ENCODE results near the gene OR5M11. TPM values are rescaled to one million over a fixed set of nuclear protein-coding genes. Genes with fewer than 3 reads are reported as not detected.
"Not testable (repeated sequence)": the region's sequence is repeated elsewhere in the genome, so short reads cannot be mapped to it uniquely, and the experiment has no call there.

OR5M11 gene
- total RNA-seq (ENCODE audit: low replicate concordance), result not detected in 2 replicates
- long read RNA-seq, result 0 reads

DNA sequence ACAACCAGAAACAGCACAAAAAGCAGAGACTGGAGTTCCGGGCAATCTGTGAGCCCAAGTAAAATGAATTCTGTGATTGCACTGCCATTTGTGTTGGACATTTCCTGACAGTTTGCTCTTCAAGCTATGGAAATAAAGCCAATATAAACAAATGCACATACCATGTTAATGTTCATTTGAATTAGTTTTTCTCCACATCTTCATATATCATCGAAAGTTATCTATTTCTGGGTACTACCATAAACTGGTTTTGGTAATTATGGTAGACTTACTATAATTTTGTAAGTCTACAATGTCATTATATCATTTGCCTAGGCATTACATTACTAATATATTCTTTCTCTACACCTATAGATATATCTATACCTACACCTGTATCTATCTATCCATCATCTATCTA lies at the start of gene OR5M11:
TSS of gene OR5M11 (minus strand) at position 101 of the 400 bp plus-strand sequence. CDS start at position 101, 0 bp downstream.
- H3K36me3 Mint-ChIP-seq, result no peaks in the 10 kb centered on the region
- no peak within 1 kb of the TSS for H3K4me3 Mint-ChIP-seq
- H3K27ac Mint-ChIP-seq, result no peak within 1 kb of the TSS

GRCh38 chr11:56592088-56592717 lies 49.1 kb upstream of the OR5M11 start:
- not testable (repeated sequence) for DNase-seq (ENCODE audit: extremely low spot score, unreplicated experiment); H3K36me3 Mint-ChIP-seq; H3K27ac Mint-ChIP-seq; H3K9me3 Mint-ChIP-seq; H3K27me3 Mint-ChIP-seq; H3K4me1 Mint-ChIP-seq (ENCODE audit: unreplicated experiment); H3K4me3 Mint-ChIP-seq

More for the DNA sequence above, at the start of gene OR5M11:
- no peak for TF ChIP-seq CTCF (conservative IDR thresholded peaks at IDR 0.05)
- no peak for DNase-seq (ENCODE audit: extremely low spot score, unreplicated experiment)
- Mint-ChIP-seq H3K4me1 (ENCODE audit: unreplicated experiment) (no peaks in the 10 kb centered on the region), H3K9me3 (no peaks in the 10 kb centered on the region), H3K27me3 (no peaks in the 10 kb centered on the region)

DNA sequence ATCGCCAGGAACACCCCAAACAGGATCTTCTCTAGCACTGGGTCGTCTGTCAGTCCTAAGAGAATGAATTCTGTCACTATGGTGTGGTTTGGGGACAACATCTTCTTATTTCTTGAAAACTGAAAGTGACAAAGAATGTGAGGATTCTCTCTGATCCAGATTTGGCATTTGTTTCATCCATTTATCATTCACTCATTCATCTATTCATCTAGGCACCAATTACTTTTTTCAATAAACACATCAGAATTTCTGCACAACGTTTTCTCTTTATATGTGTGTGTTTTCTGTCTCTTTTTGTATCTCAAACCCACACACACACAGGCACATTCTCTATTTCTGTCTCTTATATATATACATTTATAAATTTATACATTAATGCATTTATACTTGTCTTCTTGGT lies 34.6 kb upstream of the OR5M11 start, which contains the start of gene OR5M10:
TSS of gene OR5M10 (minus strand) at position 101 of the 400 bp plus-strand sequence. CDS start at position 101, 0 bp downstream.
- Mint-ChIP-seq H3K4me1 (ENCODE audit: unreplicated experiment) (no peaks in the 10 kb centered on the region), H3K27ac (no peak within 1 kb of the TSS), H3K4me3 (no peak within 1 kb of the TSS), H3K27me3 (no peaks in the 10 kb centered on the region), H3K9me3 (no peaks in the 10 kb centered on the region), H3K36me3 (no peaks in the 10 kb centered on the region)
- no peak for TF ChIP-seq CTCF (conservative IDR thresholded peaks at IDR 0.05)
- DNase-seq (ENCODE audit: extremely low spot score, unreplicated experiment), result no peak

- DNase-seq (ENCODE audit: extremely low spot score, unreplicated experiment), result no peak
- Mint-ChIP-seq H3K27me3 (no peaks in the 10 kb centered on the region), H3K27ac (no peak overlapping the region), H3K4me3 (no peak overlapping the region), H3K4me1 (ENCODE audit: unreplicated experiment) (no peaks in the 10 kb centered on the region), H3K36me3 (no peaks in the 10 kb centered on the region), H3K9me3 (no peaks in the 10 kb centered on the region)
- TF ChIP-seq CTCF (conservative IDR thresholded peaks at IDR 0.05), result no peak
These were observed 15.5 kb upstream of the OR5M11 start for GRCh38 chr11:56558574-56558973.

- DNase-seq (ENCODE audit: extremely low spot score, unreplicated experiment); H3K27ac Mint-ChIP-seq; H3K27me3 Mint-ChIP-seq; H3K36me3 Mint-ChIP-seq; H3K9me3 Mint-ChIP-seq; H3K4me3 Mint-ChIP-seq; H3K4me1 Mint-ChIP-seq (ENCODE audit: unreplicated experiment): not testable (repeated sequence)
These were observed 11.6 kb upstream of the OR5M11 start for GRCh38 chr11:56554691-56555090.

DNA sequence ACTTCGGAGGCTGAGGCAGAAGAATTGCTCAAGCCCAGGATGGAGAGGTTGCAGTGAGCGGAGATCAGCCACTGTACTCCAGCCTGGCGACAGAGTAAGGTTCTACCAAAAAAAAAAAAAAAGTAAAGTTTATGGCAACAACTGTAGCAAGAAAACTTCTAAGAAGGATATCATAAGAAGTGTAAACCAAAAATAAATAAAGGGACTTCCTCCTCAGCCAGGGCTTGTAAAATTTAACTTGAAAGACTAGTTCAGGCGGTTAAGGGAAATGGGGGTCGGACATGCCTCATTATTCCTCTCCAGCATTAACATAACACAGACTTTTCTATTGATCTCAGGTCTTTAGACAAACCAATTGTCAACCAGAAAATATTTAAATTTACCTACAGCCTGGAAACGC lies 2.5 kb upstream of the OR5M11 start:
- TF ChIP-seq CTCF (conservative IDR thresholded peaks at IDR 0.05), result no peak
- no peaks in the 10 kb centered on the region for H3K36me3 Mint-ChIP-seq
- no peaks in the 10 kb centered on the region for H3K27me3 Mint-ChIP-seq
- H3K4me3 Mint-ChIP-seq, result no peak overlapping the region
- H3K4me1 Mint-ChIP-seq (ENCODE audit: unreplicated experiment), result no peaks in the 10 kb centered on the region
- no peak for DNase-seq (ENCODE audit: extremely low spot score, unreplicated experiment)
- no peaks in the 10 kb centered on the region for H3K9me3 Mint-ChIP-seq
- no peak overlapping the region for H3K27ac Mint-ChIP-seq
